IMR-90 (cell line): ENCODE measurements around the gene FAM20C. TPM values are rescaled to one million over a fixed set of nuclear protein-coding genes. Genes with fewer than 3 reads are reported as not detected.

Experiments used
- ATAC-seq: fragments of 200-7000 bp; cut with Tn5 transposase; 2 replicates; pipeline ENCODE4 v1.9.1; 2020; ENCODE audit warnings: low read depth, mild to moderate bottlenecking, moderate library complexity
- BruUV-seq: library from RNA; stranded (reverse); fragments of 400-500 nt; replicated peaks from 2 replicates; lab custom pipeline; 2021; lab: Mats Ljungman, UMichigan
- CTCF ChIA-PET: fragments of 300-600 bp; formaldehyde crosslinking; extraction: SDS; loops from one replicate; lab custom pipeline; 2021; ENCODE audit warnings: antibody characterized with exemption; lab: Yijun Ruan, JAX
- POLR2A ChIA-PET: fragments of 300-600 bp; sonication (Branson Sonifier 250); formaldehyde crosslinking; loops from one replicate; lab custom pipeline; 2022; ENCODE audit warnings: antibody characterized with exemption; ENCODE audit not compliant: unreplicated experiment; lab: Charles Lee
- DNase-seq: peaks from one replicate; pipeline ENCODE4 v3.0.0; 2013
- H2AFZ ChIP-seq: replicated peaks from 2 replicates; pipeline ENCODE3; 2013; ENCODE audit warnings: low read length, mild to moderate bottlenecking; ENCODE audit not compliant: poor library complexity
- H2AK5ac ChIP-seq: 2 replicates; pipeline ENCODE4 v1.6.1; 2013; ENCODE audit warnings: low read depth, low read length, inconsistent platforms
- H2AK9ac ChIP-seq: replicated peaks from 2 replicates; pipeline ENCODE3; 2013; ENCODE audit warnings: mild to moderate bottlenecking, low read depth, low read length, moderate library complexity; ENCODE audit not compliant: poor library complexity
- H2BK120ac ChIP-seq: 2 replicates; pipeline ENCODE4 v1.6.1; 2013; ENCODE audit warnings: low read depth, low read length, inconsistent platforms
- H2BK15ac ChIP-seq: 3 replicates; pipeline ENCODE4 v1.6.1; 2013; ENCODE audit warnings: low read depth, low read length, inconsistent platforms
- H2BK20ac ChIP-seq: 2 replicates; pipeline ENCODE4 v1.6.1; 2013; ENCODE audit warnings: low read depth, mild to moderate bottlenecking, inconsistent platforms, low read length, moderate library complexity
- H2BK5ac ChIP-seq: 2 replicates; pipeline ENCODE4 v1.6.1; 2013; ENCODE audit warnings: mild to moderate bottlenecking, low read depth, low read length, inconsistent platforms; ENCODE audit not compliant: poor library complexity, severe bottlenecking
- H3K14ac ChIP-seq: replicated peaks from 2 replicates; pipeline ENCODE4 v1.6.1; 2013; ENCODE audit warnings: low read depth, low read length, inconsistent platforms
- H3K18ac ChIP-seq: 2 replicates; pipeline ENCODE4 v1.6.1; 2013; ENCODE audit warnings: low read depth, low read length, control low read depth
- H3K23ac ChIP-seq: 2 replicates; pipeline ENCODE4 v1.6.1; 2013; ENCODE audit warnings: low read depth, low read length, inconsistent platforms
- H3K27ac ChIP-seq: 2 replicates; pipeline ENCODE4 v1.5.1; 2013; ENCODE audit warnings: mild to moderate bottlenecking, control low read depth, low read length; ENCODE audit not compliant: insufficient read depth
- H3K27me3 ChIP-seq: 2 replicates; pipeline ENCODE4 v1.6.1; 2013; ENCODE audit warnings: low read length; ENCODE audit not compliant: control insufficient read depth, insufficient read depth
- H3K36me3 ChIP-seq: 2 replicates; pipeline ENCODE4 v1.6.1; 2013; ENCODE audit warnings: low read length, mixed read lengths; ENCODE audit not compliant: control insufficient read depth, insufficient read depth
- H3K4ac ChIP-seq: 2 replicates; pipeline ENCODE4 v1.6.1; 2013; ENCODE audit warnings: low read depth, low read length, inconsistent platforms
- H3K4me1 ChIP-seq: 2 replicates; pipeline ENCODE4 v1.6.1; 2013; ENCODE audit warnings: low read length, mixed read lengths; ENCODE audit not compliant: control insufficient read depth, insufficient read depth
- H3K4me2 ChIP-seq: 2 replicates; pipeline ENCODE4 v1.6.1; 2013; ENCODE audit warnings: low read depth, mild to moderate bottlenecking, control low read depth, low read length, moderate library complexity
- H3K4me3 ChIP-seq: 2 replicates; pipeline ENCODE4 v1.5.1; 2013; ENCODE audit warnings: low read depth, mild to moderate bottlenecking, control low read depth, low read length, moderate library complexity; ENCODE audit not compliant: insufficient read depth
- H3K56ac ChIP-seq: 2 replicates; pipeline ENCODE4 v1.6.1; 2013; ENCODE audit warnings: low read length, inconsistent platforms; ENCODE audit not compliant: insufficient read depth; ENCODE audit errors: extremely low read depth
- H3K79me1 ChIP-seq, 2 experiments: 2 replicates each; pipeline ENCODE4 v1.6.1; 2013; ENCODE audit warnings: low read length in 2 of 2, inconsistent platforms in 1 of 2, low read depth in 1 of 2
- H3K9ac ChIP-seq: 2 replicates; pipeline ENCODE4 v1.6.1; 2013; ENCODE audit warnings: low read depth, low read length, control low read depth
- H3K9me1 ChIP-seq: 2 replicates; pipeline ENCODE4 v1.6.1; 2013; ENCODE audit warnings: low read length, inconsistent platforms; ENCODE audit not compliant: insufficient read depth
- H3K9me3 ChIP-seq: 2 replicates; pipeline ENCODE4 v1.6.1; 2013; ENCODE audit warnings: low read length; ENCODE audit not compliant: control insufficient read depth, insufficient read depth
- H4K20me1 ChIP-seq: 2 replicates; pipeline ENCODE4 v1.6.1; 2013; ENCODE audit warnings: low read length, inconsistent platforms; ENCODE audit not compliant: insufficient read depth
- H4K5ac ChIP-seq: 2 replicates; pipeline ENCODE4 v1.6.1; 2013; ENCODE audit warnings: mild to moderate bottlenecking, low read depth, low read length, control low read depth
- H4K8ac ChIP-seq, 2 experiments: 2 replicates each; pipeline ENCODE4 v1.6.1; 2013; ENCODE audit warnings: low read depth in 2 of 2, low read length in 2 of 2, control low read depth in 1 of 2, inconsistent platforms in 1 of 2
- H4K91ac ChIP-seq: 2 replicates; pipeline ENCODE4 v1.6.1; 2013; ENCODE audit warnings: low read depth, low read length, inconsistent platforms; ENCODE audit not compliant: insufficient read depth
- BHLHE40 ChIP-seq: fragments of 150-350 bp; IDR thresholded peaks from 2 replicates; pipeline ENCODE4 v1.6.1; 2016; ENCODE audit warnings: mild to moderate bottlenecking, low read depth, low read length
- CEBPB ChIP-seq: IDR thresholded peaks from 2 replicates; pipeline ENCODE4 v1.6.1; 2012; ENCODE audit warnings: low read depth, low read length, improper control_type of control experiment
- CHD1 ChIP-seq: IDR thresholded peaks from 2 replicates; pipeline ENCODE4 v1.6.1; 2012; ENCODE audit warnings: low read depth, low read length, improper control_type of control experiment
- CTCF ChIP-seq: conservative IDR thresholded peaks from 2 replicates; pipeline ENCODE4 v1.5.1; 2012; ENCODE audit warnings: mild to moderate bottlenecking, low read depth, low read length, improper control_type of control experiment
- FOS ChIP-seq: fragments of 150-350 bp; IDR thresholded peaks from 2 replicates; pipeline ENCODE4 v1.6.1; 2016; ENCODE audit warnings: low read depth, low read length
- MAFK ChIP-seq: IDR thresholded peaks from 2 replicates; pipeline ENCODE4 v1.6.1; 2012; ENCODE audit warnings: low read depth, low read length, improper control_type of control experiment
- MAZ ChIP-seq: IDR thresholded peaks from 2 replicates; pipeline ENCODE4 v1.6.1; 2012; ENCODE audit warnings: low read depth, mild to moderate bottlenecking, low read length, improper control_type of control experiment, moderate library complexity, borderline replicate concordance
- MXI1 ChIP-seq: IDR thresholded peaks from 2 replicates; pipeline ENCODE4 v1.6.1; 2012; ENCODE audit warnings: low read depth, mild to moderate bottlenecking, low read length, moderate library complexity, borderline replicate concordance
- NFE2L2 ChIP-seq: fragments of 150-350 bp; IDR thresholded peaks from 2 replicates; pipeline ENCODE4 v1.6.1; 2016; ENCODE audit warnings: low read depth, mild to moderate bottlenecking, low read length
- POLR2A ChIP-seq: IDR thresholded peaks from 2 replicates; pipeline ENCODE4 v1.6.1; 2012; ENCODE audit warnings: mild to moderate bottlenecking, low read depth, low read length
- RAD21 ChIP-seq: IDR thresholded peaks from 2 replicates; pipeline ENCODE4 v1.6.1; 2012; ENCODE audit warnings: low read length, improper control_type of control experiment
- RCOR1 ChIP-seq: IDR thresholded peaks from 2 replicates; pipeline ENCODE4 v1.6.1; 2012; ENCODE audit warnings: mild to moderate bottlenecking, low read length, improper control_type of control experiment; ENCODE audit not compliant: insufficient replicate concordance
- RFX5 ChIP-seq: IDR thresholded peaks from 2 replicates; pipeline ENCODE4 v1.8.0; 2012; ENCODE audit warnings: low read depth, mild to moderate bottlenecking, low read length, moderate library complexity
- SMC3 ChIP-seq: fragments of 150-350 bp; IDR thresholded peaks from 2 replicates; pipeline ENCODE4 v1.6.1; 2016; ENCODE audit warnings: low read depth, mild to moderate bottlenecking, antibody characterized with exemption, low read length, moderate library complexity
- USF2 ChIP-seq: fragments of 150-350 bp; IDR thresholded peaks from 2 replicates; pipeline ENCODE4 v1.6.1; 2017; ENCODE audit warnings: mild to moderate bottlenecking, antibody characterized with exemption, low read length, low read depth
- WGBS, 2 experiments: methylation state at CpG; one replicate each; pipeline versions ENCODE4 v1.1.5 to v1.1.7; 2013; ENCODE audit warnings: missing lambda C conversion rate in 2 of 2; ENCODE audit not compliant: insufficient read length in 1 of 2; ENCODE audit errors: extremely low coverage in 2 of 2; 5-methylcytosine and 5-hydroxymethylcytosine counted together
- dilution Hi-C: fragments of 300-500 bp; cut with HindIII; formaldehyde crosslinking; loops from one replicate; pipeline ENCODE4 v1.14.3; 2018; ENCODE audit warnings: low sequenced_read_pairs; ENCODE audit not compliant: unreplicated experiment
- in situ Hi-C: fragments of 300-500 bp; cut with MboI; formaldehyde crosslinking; loops from 3 replicates; pipeline ENCODE4 v1.14.3; 2019; ENCODE audit warnings: low sequenced_read_pairs, inconsistent platforms, mixed read lengths
- intact Hi-C: fragments of 100-400 bp; cut with micrococcal nuclease; formaldehyde crosslinking; loops from 2 replicates; pipeline ENCODE4 v1.10.0; 2022
- polyA plus RNA-seq, 3 experiments: library from polyadenylated mRNA; depleted of rRNA; stranded (reverse); fragments of >200 nt; gene quantifications; 2 replicates each; pipeline ENCODE4 v1.2.3, GENCODE V29; 2012; ENCODE audit warnings: low replicate concordance in 1 of 3
- total RNA-seq: library from RNA; depleted of rRNA; stranded (reverse); fragments of >200 nt; gene quantifications from 2 replicates; pipeline ENCODE4 v1.2.3, GENCODE V29; 2012
- TF ChIP-seq, protein P1 (sequence below): fragments of 150-350 bp; IDR thresholded peaks from 2 replicates; pipeline ENCODE4 v1.6.1; 2016; ENCODE audit warnings: low read depth, mild to moderate bottlenecking, low read length, moderate library complexity, borderline replicate concordance

The FAM20C gene
- total and polyA plus RNA-seq, 2 of the 4 experiments (the other 2 are of a cell fraction), result 7.7 to 36.6 TPM

- H4K8ac ChIP-seq, result no peak overlapping the region
- H3K4ac ChIP-seq, result no peak overlapping the region
- peaks cover 6% of the 10 kb centered on the region for H3K9me3 ChIP-seq
- no peak for ATAC-seq
- in situ Hi-C loops (no loop called here), dilution Hi-C loops (no loop called here), intact Hi-C loops (no loop called here)
- no peak overlapping the region for H2BK20ac ChIP-seq
- no peaks in the 10 kb centered on the region for H3K4me1 ChIP-seq
- no peak overlapping the region for H3K23ac ChIP-seq
- no peak overlapping the region for H3K18ac ChIP-seq
- WGBS, 2 experiments, result no CpG with 5 or more reads among the region's 3 CpGs
- no peak overlapping the region for H4K91ac ChIP-seq
- ChIA-PET POLR2A (no interaction called here), CTCF (no interaction called here)
- H2BK5ac ChIP-seq, result no peak overlapping the region
- H2BK15ac ChIP-seq, result no peak overlapping the region
- no peak overlapping the region for H3K56ac ChIP-seq
- H3K27ac ChIP-seq, result no peak overlapping the region
- no peak overlapping the region for H2AK9ac ChIP-seq
- H2AK5ac ChIP-seq, result no peak overlapping the region
- no peaks in the 10 kb centered on the region for H3K36me3 ChIP-seq
- H3K9ac ChIP-seq, result no peak overlapping the region
- peaks cover 32% of the 10 kb centered on the region for H3K27me3 ChIP-seq
- H3K9me1 ChIP-seq, result 0 out of 2 replicates have a peak, but pooled peaks cover 4% of the 10 kb centered on the region
- H3K79me1 ChIP-seq, result no peaks in the 10 kb centered on the region
- no peak overlapping the region for H3K4me2 ChIP-seq
- H2AFZ ChIP-seq, result no peak overlapping the region
- no peak overlapping the region for H3K14ac ChIP-seq
- H4K20me1 ChIP-seq, result peaks cover 3% of the 10 kb centered on the region; the same call in 1 of the 2 replicates
- DNase-seq, result no peak
- no peak overlapping the region for H2BK120ac ChIP-seq
- H4K5ac ChIP-seq, result no peak overlapping the region
- no TSS peak for BruUV-seq
- TF ChIP-seq FOS (no peak), RAD21 (no peak), NFE2L2 (no peak), SMC3 (no peak), USF2 (no peak), MAFK (no peak), RCOR1 (no peak), CEBPB (no peak), MAZ (no peak), CHD1 (no peak), RFX5 (no peak), BHLHE40 (no peak), POLR2A (no peak), MXI1 (no peak), CTCF (no peak)
- TF ChIP-seq, protein P1, sequence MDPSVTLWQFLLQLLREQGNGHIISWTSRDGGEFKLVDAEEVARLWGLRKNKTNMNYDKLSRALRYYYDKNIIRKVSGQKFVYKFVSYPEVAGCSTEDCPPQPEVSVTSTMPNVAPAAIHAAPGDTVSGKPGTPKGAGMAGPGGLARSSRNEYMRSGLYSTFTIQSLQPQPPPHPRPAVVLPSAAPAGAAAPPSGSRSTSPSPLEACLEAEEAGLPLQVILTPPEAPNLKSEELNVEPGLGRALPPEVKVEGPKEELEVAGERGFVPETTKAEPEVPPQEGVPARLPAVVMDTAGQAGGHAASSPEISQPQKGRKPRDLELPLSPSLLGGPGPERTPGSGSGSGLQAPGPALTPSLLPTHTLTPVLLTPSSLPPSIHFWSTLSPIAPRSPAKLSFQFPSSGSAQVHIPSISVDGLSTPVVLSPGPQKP, result no peak
- no peak overlapping the region for H3K4me3 ChIP-seq
These were observed 115.6 kb downstream of the FAM20C start for GRCh38 chr7:307970-308369.
